Activated CD8-positive, alpha-beta memory T cell treated with anti-CD3 and anti-CD28 coated beads for 1 hour (primary cell): ENCODE results near the gene ZNF557.

Source experiments
- DNase-seq, 2 donors: peaks; one replicate each; pipeline ENCODE4 v3.0.0-alpha.2; 2020; ENCODE audit warnings: low read depth in 1 of 2; ENCODE audit errors: extremely low read depth in 1 of 2

The ZNF557 gene

GRCh38 chr19:7074705-7075282 is 5.3 kb downstream of the ZNF557 start:
- DNase-seq: no peak

GRCh38 chr19:7076151-7076550 is 6.6 kb downstream of the ZNF557 start:
- no peak for DNase-seq

- no peak for DNase-seq
Observed at GRCh38 chr19:7078008-7078407, 8.5 kb downstream of the ZNF557 start.

- no peak for DNase-seq
Observed at GRCh38 chr19:7083076-7083956, 13.8 kb downstream of the ZNF557 start.

GRCh38 chr19:7088999-7089398 is 19.5 kb downstream of the ZNF557 start:
- no peak for DNase-seq

GRCh38 chr19:7098096-7098495 is 28.6 kb downstream of the ZNF557 start:
- no peak for DNase-seq

- peak; percentile 74 to 78 for DNase-seq
Observed at GRCh38 chr19:7098701-7099596, 29.4 kb downstream of the ZNF557 start.

GRCh38 chr19:7099597-7099921 is 30.1 kb downstream of the ZNF557 start:
- DNase-seq: no peak

GRCh38 chr19:7101498-7102253 is 32.2 kb downstream of the ZNF557 start:
- DNase-seq: no peak

GRCh38 chr19:7104747-7105447 is 35.4 kb downstream of the ZNF557 start:
- no peak for DNase-seq

- no peak for DNase-seq
Observed at GRCh38 chr19:7106711-7107657, 37.5 kb downstream of the ZNF557 start.

GRCh38 chr19:7109678-7110289 is 40.3 kb downstream of the ZNF557 start:
- no peak for DNase-seq

- DNase-seq: no peak
Observed at GRCh38 chr19:7112675-7113074, 43.2 kb downstream of the ZNF557 start.

- DNase-seq: no peak
Observed at GRCh38 chr19:7113233-7113632, 43.7 kb downstream of the ZNF557 start.

GRCh38 chr19:7115721-7116120 is 46.2 kb downstream of the ZNF557 start:
- no peak for DNase-seq

- no peak for DNase-seq
Observed at GRCh38 chr19:7117248-7117647, 47.7 kb downstream of the ZNF557 start.

- no peak for DNase-seq
Observed at GRCh38 chr19:7119582-7119981, 50.1 kb downstream of the ZNF557 start.

- DNase-seq: no peak
Observed at GRCh38 chr19:7120499-7120898, 51.0 kb downstream of the ZNF557 start.

GRCh38 chr19:7122701-7123100 is 53.2 kb downstream of the ZNF557 start:
- DNase-seq: no peak
